MCF 10A (cell line): Measurements from ENCODE around the gene PLBD2. TPM values are rescaled to one million over a fixed set of nuclear protein-coding genes. Genes with fewer than 3 reads are reported as not detected.

Experiments
- BruUV-seq: library from RNA; stranded (reverse); fragments of 400-500 nt; replicated peaks from 2 replicates; lab custom pipeline; 2021; lab: Mats Ljungman, UMichigan
- CTCF ChIA-PET: fragments of 300-600 bp; sonication (Branson Sonifier 250); formaldehyde crosslinking; extraction: SDS; loops from one replicate; lab custom pipeline; 2021; ENCODE audit warnings: antibody characterized with exemption, inconsistent platforms; lab: Yijun Ruan, JAX
- POLR2A ChIA-PET: fragments of 300-600, 350-650 bp; sonication (Branson Sonifier 250); formaldehyde crosslinking; extraction: SDS; loops from one replicate; lab custom pipeline; 2020; ENCODE audit warnings: antibody characterized with exemption, inconsistent platforms; lab: Yijun Ruan, JAX
- DNase-seq: peaks from one replicate; pipeline ENCODE4 v3.0.0-alpha.2; 2018; ENCODE audit not compliant: unreplicated experiment
- H3K27ac Mint-ChIP-seq: one replicate; pipeline ENCODE4 v1.8.0; 2022; ENCODE audit warnings: mild to moderate bottlenecking, low read depth, mixed read lengths; ENCODE audit not compliant: unreplicated experiment
- H3K27me3 Mint-ChIP-seq: one replicate; pipeline ENCODE4 v1.8.0; 2022; ENCODE audit warnings: mixed read lengths; ENCODE audit not compliant: insufficient read depth, unreplicated experiment
- H3K36me3 Mint-ChIP-seq: one replicate; pipeline ENCODE4 v1.8.0; 2022; ENCODE audit warnings: mild to moderate bottlenecking, moderate library complexity, mixed read lengths; ENCODE audit not compliant: insufficient read depth, unreplicated experiment
- H3K4me1 Mint-ChIP-seq: one replicate; pipeline ENCODE4 v1.8.0; 2022; ENCODE audit warnings: mixed read lengths; ENCODE audit not compliant: insufficient read depth, unreplicated experiment
- H3K4me3 Mint-ChIP-seq: one replicate; pipeline ENCODE4 v1.8.0; 2022; ENCODE audit warnings: mild to moderate bottlenecking, moderate library complexity, mixed read lengths; ENCODE audit not compliant: unreplicated experiment
- H3K9me3 Mint-ChIP-seq: one replicate; pipeline ENCODE4 v1.8.0; 2022; ENCODE audit warnings: mixed read lengths; ENCODE audit not compliant: unreplicated experiment
- CTCF ChIP-seq: fragments of 200-600 bp; IDR thresholded peaks from one replicate; pipeline ENCODE4 v1.8.0; 2022; ENCODE audit warnings: antibody characterized with exemption, mild to moderate bottlenecking; ENCODE audit not compliant: unreplicated experiment
- intact Hi-C: fragments of 100-400 bp; cut with micrococcal nuclease; formaldehyde crosslinking; loops from 2 replicates; pipeline ENCODE4 v1.14.1; 2022
- total RNA-seq: library from RNA; stranded (reverse); gene quantifications from 2 replicates; pipeline ENCODE4 v1.2.3, GENCODE V29; 2022

Gene PLBD2
- total RNA-seq, 1 experiment from 2014 or later = 18.1 TPM

DNA sequence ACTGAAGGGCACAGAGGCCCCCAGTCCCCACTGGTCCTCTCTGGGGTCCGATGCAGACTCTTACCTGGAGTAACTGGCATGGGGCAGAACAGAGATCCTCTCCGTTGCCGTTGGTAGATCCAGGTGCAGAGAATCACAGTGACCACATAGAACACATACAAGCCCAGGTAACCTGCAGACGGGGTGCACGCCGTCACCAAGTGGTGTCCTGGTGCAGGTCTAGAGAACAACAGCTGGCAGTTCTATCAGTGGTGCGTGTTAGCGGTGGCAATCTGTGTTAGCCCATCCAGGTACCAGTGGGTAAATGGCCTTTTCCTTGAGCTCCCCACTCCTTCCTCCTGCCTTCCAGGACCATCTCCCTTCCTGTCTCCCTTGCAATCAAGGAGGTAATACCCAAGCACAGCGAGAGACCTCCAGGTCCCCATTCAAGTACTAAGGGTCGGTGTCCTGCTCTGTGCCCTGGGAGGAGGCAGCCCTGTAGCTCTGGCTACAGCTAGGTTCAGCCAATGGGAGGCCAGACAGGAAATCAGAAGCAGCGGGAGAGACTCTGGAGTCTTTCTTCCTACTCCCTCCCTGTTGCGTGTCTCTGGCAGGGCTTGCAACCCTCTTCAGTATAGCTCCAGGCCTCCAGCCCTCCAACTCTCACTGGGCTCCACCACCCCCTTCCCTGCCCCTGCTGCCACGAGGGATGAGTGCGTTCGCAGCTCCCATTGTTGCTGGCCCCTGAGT, 39.3 kb upstream of the PLBD2 start:
- no TSS peak for BruUV-seq
- H3K27me3 Mint-ChIP-seq = no peaks in the 10 kb centered on the region
- H3K27ac Mint-ChIP-seq = no peak overlapping the region
- ChIA-PET POLR2A (interaction anchor here (1.1 kb wide), 1 partner anchor 12 kb away, joined by 3 read pairs; no protein-coding TSS in a partner anchor), CTCF (no interaction called here)
- H3K4me1 Mint-ChIP-seq = no peaks in the 10 kb centered on the region
- no peaks in the 10 kb centered on the region for H3K9me3 Mint-ChIP-seq
- H3K36me3 Mint-ChIP-seq = peaks cover 45% of the 10 kb centered on the region
- intact Hi-C loops = no loop called here
- no peak for DNase-seq
- no peak overlapping the region for H3K4me3 Mint-ChIP-seq
- TF ChIP-seq CTCF = no peak

- POLR2A ChIA-PET = no interaction called here
- intact Hi-C loops = no loop called here
- no peak overlapping the region for H3K4me3 Mint-ChIP-seq
- no peaks in the 10 kb centered on the region for H3K4me1 Mint-ChIP-seq
- TF ChIP-seq CTCF = no peak
- no peak for DNase-seq
- H3K27me3 Mint-ChIP-seq = no peaks in the 10 kb centered on the region
- no peak overlapping the region for H3K27ac Mint-ChIP-seq
- CTCF ChIA-PET = interaction anchor here (0.7 to 1.2 kb wide), 2 partner anchors 8 to 11 kb away, joined by 3 to 5 read pairs; no protein-coding TSS in a partner anchor
- no peaks in the 10 kb centered on the region for H3K9me3 Mint-ChIP-seq
- peaks cover 38% of the 10 kb centered on the region for H3K36me3 Mint-ChIP-seq
- BruUV-seq = no TSS peak
Measured at GRCh38 chr12:113320401-113320800, 38.0 kb upstream of the PLBD2 start.

DNA sequence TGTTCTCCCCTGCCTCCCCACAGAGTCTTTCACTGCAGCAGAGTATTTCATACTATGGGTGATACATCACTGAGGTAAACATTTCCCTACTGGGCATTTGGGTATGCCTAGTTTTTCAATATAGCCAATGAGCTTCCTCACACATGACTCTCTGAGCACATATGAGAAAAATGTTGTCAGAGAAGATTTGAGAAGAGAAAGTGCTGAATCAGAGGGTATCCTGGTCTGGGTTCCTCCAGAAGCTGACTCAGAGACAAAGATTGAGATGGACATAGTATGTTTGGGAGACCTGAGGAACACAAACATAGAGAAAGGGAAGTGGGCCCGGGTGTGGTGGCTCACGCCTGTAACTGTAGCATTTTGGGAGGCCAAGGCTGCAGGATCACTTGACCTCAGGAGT, 36.0 kb upstream of the PLBD2 start:
- CTCF ChIA-PET = interaction anchor here (0.6 to 1.7 kb wide), 4 partner anchors 9 to 643 kb away, joined by 3 to 6 read pairs (median 3); no protein-coding TSS in a partner anchor

More for the DNA sequence above, 36.0 kb upstream of the PLBD2 start:
- intact Hi-C loops = no loop called here
- Mint-ChIP-seq H3K4me3 (no peak overlapping the region), H3K27ac (no peak overlapping the region), H3K27me3 (no peaks in the 10 kb centered on the region), H3K9me3 (no peaks in the 10 kb centered on the region), H3K4me1 (no peaks in the 10 kb centered on the region), H3K36me3 (peaks cover 41% of the 10 kb centered on the region)
- no peak for TF ChIP-seq CTCF
- no peak for DNase-seq
- POLR2A ChIA-PET = interaction anchor here (1.1 kb wide), 1 partner anchor 30 kb away, joined by 3 read pairs; no protein-coding TSS in a partner anchor
- no TSS peak for BruUV-seq
